GM21360 (cell line): ENCODE data around the gene NMNAT3.

Experiments used
- ATAC-seq: cut with Tn5 transposase; IDR thresholded peaks from one replicate; pipeline ENCODE4 v1.9.1; 2021; ENCODE audit warnings: mild to moderate bottlenecking, moderate library complexity; ENCODE audit not compliant: unreplicated experiment

NMNAT3 gene

GRCh38 chr3:139552632-139553365, 125.0 kb downstream of the NMNAT3 start:
- ATAC-seq, result no peak

- ATAC-seq, result no peak
Observed at GRCh38 chr3:139548801-139549200, 129.0 kb downstream of the NMNAT3 start.

DNA sequence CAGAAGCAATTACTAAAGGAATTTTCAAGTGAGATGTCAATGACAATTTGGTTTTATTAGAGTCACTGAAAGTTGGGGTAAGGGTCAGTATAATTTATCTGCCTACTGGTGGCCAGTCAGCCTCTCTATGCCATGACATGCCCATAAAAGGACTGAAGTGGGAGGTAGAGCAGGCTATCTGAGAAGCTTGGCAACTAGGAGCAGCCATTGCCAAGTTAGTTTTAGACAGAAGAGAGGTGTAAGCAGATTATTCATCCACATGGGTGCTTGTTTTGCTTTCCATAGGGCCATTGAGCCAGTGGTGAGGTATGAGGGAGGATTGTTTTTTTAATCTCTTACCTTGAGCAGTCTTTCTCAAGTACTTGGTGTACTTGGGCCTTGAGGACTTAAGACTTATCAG, 130.1 kb downstream of the NMNAT3 start:
- ATAC-seq, result no peak

DNA sequence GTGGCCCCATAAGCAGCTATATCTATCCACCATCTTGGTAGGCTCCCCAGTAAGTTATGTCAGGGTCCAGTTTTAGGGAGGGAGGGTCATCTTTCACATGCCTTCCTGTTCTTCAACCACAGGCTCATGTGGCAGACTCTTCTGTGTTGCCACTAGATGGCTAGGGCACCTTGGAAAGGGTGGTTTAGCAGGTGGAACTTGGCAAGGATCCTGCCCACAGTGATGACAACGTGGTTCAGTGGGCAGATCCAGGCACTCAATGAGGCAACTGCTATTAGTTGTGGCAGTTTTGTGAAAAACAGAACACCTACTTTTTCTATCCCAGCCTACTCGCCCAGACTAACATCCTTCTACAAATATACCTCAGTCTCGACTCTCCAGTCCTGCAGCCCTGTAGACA, 131.0 kb downstream of the NMNAT3 start:
- ATAC-seq, result no peak

DNA sequence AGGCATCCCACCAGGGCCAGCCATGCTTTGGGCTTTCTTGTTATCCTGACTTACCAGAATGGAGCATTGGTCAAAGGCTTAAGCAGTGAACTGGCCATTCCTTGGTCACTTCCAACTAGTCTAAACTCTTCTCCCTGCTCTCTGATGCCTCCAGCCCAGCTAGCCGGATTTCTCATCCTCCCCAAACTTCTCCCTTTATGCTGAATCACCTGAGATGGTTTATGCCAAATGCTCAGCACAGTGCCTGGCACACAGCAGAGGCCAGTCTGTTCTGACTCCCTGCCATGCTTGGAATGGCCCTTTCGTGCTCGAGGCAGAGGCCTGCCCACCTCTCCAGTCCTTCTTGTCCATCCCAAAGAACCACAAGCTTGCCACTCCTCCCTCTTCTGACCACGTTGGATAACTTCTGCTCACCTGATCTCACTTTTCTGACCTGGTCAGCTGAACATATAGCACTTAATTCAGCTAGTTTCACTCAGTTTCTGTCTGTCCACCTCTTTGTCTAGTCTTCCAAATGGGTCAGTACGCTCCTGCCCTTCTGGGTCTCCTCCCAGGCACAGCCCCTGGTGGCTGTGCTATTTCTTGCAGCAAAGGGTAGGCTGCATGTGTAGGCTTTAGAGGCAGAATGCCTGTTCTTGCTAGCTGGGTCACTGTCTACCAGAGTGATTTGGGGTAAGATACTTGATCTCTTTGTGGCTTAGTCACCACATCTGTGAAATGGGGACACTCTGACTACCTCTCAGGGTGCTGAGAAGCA, 136.1 kb downstream of the NMNAT3 start:
- ATAC-seq, result no peak

DNA sequence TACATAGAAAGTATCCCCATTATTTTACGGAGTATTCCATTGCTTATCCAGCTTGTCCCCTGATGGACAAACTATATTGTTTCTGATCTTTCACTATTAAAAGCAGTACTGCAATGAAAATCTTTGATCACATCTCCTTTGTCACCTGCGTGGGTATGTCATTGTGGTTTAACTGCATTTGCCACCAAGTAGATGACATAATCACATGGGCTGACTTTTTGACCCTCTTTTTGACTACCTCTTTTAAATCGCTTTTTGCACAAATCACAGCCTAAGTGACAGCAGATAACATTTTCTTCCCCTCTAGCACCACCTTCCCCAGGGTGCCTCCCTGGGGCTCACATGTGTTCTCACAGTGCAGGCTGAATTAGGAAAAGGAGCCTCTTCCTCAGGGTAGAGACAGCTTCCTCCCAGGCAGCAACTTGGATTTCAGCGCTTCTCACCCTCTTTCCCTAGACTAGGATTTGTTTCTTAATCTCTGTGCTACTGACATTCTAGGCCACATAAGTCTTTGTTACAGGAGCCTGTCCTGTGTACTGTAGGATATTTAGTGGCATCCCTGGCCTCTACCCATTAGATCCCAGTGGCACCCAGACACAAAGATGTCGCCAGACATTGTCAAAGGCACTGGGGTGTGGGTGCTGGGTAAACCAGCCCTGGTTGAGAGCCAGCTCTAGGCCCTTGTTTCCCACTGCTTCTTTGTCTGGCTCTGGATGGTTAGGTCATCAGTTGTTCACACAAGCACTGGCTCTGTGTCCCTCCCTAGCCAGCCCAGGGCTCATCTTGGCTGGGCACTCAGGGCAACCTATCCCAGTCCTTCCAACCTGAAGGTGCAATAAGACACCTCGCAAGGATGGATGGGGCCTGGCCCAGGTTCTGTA, 136.9 kb downstream of the NMNAT3 start:
- ATAC-seq, result no peak

- ATAC-seq, result no peak
Observed at GRCh38 chr3:139538733-139539132, 139.0 kb downstream of the NMNAT3 start.

DNA sequence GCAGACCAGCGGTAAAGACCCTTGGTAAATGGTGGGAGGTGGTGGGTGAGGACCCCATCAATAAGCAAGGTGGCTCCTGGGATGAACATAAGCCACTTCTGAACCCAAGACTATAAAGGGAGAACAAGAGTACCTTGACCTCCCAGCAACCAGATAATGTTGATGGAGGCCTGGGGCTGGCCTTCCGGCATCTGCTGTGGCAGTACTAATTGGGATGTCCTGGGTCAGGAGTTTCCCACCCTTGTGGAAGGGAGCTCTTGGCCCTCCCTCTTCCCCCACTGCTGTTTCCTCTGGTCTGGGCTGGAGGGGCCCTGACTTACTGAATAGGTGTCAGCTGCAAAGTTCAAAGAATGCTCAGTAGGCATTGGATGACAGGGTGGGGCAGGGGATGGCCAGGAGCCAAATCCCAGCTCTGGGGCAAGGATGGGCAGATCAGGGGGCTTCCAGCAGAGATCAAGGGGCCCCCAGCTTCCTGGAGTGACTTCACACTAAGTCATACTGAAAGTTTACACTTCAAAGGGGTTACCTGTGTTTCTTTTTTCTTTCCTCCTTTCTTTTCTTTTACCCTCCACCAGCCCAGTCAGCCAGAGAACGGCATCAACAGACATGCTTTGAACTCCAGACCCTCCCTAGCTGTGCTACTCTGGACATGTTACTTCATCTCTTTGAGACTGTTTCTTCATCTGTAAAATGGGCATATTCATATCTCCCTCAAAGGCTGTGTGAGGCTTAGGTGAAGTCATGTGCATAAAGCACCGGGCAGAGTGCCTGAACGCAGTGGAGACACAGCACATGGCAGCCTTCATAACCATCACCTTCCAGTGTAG, 139.8 kb downstream of the NMNAT3 start:
- ATAC-seq, result no peak

DNA sequence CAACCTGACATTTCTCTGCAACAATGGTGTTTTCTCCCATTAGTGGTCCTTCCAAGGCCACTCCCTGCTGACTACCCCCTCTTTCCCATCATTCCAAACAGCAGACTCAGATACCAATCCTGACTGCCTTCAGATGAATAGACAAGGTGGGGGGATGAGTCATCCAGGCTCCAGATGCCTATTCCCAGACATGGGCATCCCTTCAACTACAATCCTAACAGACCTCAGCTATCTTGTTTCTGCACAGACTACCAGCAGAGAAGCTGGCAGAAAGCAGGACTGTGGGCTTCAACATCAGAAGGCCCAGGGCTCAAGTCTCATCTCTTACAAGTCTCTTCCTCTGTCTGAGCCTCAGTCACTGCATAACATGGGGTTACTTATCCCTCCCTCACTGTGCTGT, 140.4 kb downstream of the NMNAT3 start:
- no peak for ATAC-seq

DNA sequence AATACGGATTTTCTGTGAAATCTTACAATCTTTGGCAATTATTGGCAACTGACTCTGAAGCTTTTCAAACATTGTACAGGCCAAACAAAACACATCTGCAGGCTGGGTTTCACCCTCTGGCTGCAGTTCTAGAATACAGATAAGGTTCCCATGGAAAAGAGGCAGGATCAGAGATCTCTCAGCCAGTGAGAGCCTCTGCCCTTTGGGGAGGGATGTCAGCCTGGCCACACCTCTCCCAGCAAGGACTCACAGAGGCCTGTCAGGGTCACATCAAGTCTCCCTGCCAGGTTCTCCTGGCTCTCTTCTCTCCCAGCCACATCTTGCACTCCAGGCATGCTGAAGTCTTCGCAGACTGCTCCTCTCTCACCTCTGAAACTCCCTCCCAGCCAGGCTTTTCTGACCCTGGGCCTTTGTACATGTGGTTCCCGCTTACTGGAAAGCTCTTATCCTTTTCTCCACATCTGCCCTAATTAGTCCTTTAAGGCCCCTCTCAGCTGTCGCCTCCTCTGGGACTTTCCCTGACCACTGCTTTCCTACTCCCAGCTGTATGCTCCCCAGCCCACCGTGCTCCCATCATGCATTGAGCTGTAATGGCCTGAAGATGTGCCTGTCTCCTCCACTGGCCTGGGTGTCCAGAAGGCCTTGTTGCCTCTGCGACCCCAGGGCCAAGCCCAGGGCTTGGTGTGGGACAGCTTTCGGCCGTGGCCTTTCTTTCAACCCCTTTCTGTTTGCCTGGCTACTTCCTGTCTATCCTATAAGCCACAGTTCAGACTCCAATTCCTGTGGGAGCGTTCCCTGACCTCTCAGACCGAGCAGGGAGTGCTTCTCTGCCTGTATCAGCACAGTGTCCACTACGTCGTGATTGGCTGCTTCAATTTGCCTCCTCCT, 142.5 kb downstream of the NMNAT3 start:
- ATAC-seq, result no peak

GRCh38 chr3:139534455-139534812, 143.3 kb downstream of the NMNAT3 start:
- peak; percentile 57 for ATAC-seq

GRCh38 chr3:139533781-139534454, 143.9 kb downstream of the NMNAT3 start:
- peak; percentile 37 for ATAC-seq

GRCh38 chr3:139532976-139533375, 144.8 kb downstream of the NMNAT3 start:
- ATAC-seq, result no peak

DNA sequence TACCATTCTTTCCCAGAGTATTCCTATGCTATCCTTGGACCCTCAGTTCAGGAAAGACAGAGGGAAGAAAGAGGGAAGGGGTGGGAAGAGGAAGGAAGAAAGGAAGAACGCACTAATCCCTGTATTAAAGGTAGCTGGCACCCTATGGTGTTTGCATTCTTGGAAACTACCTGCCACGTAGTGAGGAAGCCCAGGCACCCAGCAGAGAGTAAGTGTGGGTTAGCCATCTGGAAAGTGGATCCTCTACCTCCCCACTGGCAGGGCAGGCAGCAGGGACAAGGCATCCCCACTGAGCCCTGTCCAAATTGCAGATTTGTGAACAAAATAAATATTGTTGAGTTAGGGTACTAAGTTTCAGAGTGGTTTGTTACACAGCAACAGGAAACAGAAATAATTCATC, 147.1 kb downstream of the NMNAT3 start:
- no peak for ATAC-seq

DNA sequence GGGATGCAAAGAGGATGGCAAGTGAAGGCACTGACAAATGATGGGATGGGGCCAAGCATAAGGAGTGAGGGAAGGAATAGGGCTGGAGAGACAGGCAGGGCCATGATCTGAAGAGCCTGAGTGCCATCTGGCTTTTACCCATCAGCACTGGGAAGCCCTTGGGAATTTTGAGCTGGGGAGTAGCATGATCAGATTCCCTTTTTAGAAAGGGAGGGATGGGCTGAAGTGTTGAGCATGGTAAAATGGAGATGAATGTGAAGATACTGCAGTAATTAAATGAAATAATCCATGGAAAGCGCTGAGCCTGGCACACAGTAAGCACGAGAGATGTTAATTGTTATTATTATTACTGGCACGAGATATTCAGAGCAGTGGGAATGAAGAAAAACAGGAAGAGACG, 148.1 kb downstream of the NMNAT3 start:
- no peak for ATAC-seq

GRCh38 chr3:139528924-139529323, 148.8 kb downstream of the NMNAT3 start:
- no peak for ATAC-seq

GRCh38 chr3:139528281-139528680, 149.5 kb downstream of the NMNAT3 start:
- ATAC-seq, result no peak

- ATAC-seq, result no peak
Observed at GRCh38 chr3:139527265-139527664, 150.5 kb downstream of the NMNAT3 start.

DNA sequence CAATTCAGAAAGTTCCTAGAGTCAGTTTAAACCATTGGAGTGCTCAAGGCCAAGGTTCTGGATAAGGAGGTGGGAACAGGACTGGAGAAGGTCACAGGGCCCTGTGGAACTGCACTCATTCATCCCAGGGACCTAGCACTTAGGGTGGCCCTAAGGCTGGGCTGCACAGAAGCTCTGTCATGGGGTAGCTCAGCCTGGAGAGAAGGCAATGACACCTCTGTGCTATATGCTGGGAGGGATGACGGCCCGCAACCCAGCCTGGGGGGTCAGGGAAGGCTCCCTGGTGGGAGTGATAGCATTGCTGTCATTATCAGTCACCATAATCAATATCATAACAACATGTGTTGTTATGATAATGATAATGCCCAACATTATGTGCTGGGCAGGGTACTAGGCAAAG, 151.6 kb downstream of the NMNAT3 start:
- no peak for ATAC-seq
